ENCODE data around the gene DLG5.

GRCh38 chr10:77832238-77832637, 94.3 kb downstream of the DLG5 start:
- no peak for TF ChIP-seq EZH2phosphoT487 (IDR thresholded peaks at IDR 0.05; ENCODE audit: low read depth)
- TF ChIP-seq, protein P1, sequence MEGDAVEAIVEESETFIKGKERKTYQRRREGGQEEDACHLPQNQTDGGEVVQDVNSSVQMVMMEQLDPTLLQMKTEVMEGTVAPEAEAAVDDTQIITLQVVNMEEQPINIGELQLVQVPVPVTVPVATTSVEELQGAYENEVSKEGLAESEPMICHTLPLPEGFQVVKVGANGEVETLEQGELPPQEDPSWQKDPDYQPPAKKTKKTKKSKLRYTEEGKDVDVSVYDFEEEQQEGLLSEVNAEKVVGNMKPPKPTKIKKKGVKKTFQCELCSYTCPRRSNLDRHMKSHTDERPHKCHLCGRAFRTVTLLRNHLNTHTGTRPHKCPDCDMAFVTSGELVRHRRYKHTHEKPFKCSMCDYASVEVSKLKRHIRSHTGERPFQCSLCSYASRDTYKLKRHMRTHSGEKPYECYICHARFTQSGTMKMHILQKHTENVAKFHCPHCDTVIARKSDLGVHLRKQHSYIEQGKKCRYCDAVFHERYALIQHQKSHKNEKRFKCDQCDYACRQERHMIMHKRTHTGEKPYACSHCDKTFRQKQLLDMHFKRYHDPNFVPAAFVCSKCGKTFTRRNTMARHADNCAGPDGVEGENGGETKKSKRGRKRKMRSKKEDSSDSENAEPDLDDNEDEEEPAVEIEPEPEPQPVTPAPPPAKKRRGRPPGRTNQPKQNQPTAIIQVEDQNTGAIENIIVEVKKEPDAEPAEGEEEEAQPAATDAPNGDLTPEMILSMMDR (IDR thresholded peaks at IDR 0.05; ENCODE audit: low read depth, low read length): no peak

All from OCI-LY3 (cell line).